Activated T-cell treated with anti-CD3 and anti-CD28 coated beads, Interleukin-2, amount 50 U/mL, for 24 hours (primary cell): ENCODE data around the gene MRPL33.
A peak's percentile ranks its signal among the peaks of the same experiment; 100 is the strongest.
"Not testable (repeated sequence)": the region's sequence is repeated elsewhere in the genome, so short reads cannot be mapped to it uniquely, and the experiment has no call there.

ENCODE experiments used
- DNase-seq: peaks from one replicate; pipeline ENCODE4 v3.0.0-alpha.2; 2020
- H3K27ac Mint-ChIP-seq: 2 replicates; pipeline ENCODE4 v1.8.0; 2020; ENCODE audit warnings: mild to moderate bottlenecking, mixed read lengths
- H3K27me3 Mint-ChIP-seq: 2 replicates; pipeline ENCODE4 v1.8.0; 2020; ENCODE audit warnings: mixed read lengths
- H3K36me3 Mint-ChIP-seq: 2 replicates; pipeline ENCODE4 v1.8.0; 2020; ENCODE audit warnings: low read depth, mixed read lengths
- H3K4me1 Mint-ChIP-seq: 2 replicates; pipeline ENCODE4 v1.8.0; 2020; ENCODE audit warnings: low read depth, mixed read lengths
- H3K4me3 Mint-ChIP-seq: 2 replicates; pipeline ENCODE4 v1.8.0; 2020; ENCODE audit warnings: mild to moderate bottlenecking, moderate library complexity, mixed read lengths
- H3K9me3 Mint-ChIP-seq: 2 replicates; pipeline ENCODE4 v1.8.0; 2020; ENCODE audit warnings: mixed read lengths

Gene MRPL33

GRCh38 chr2:27754831-27755230 is 16.7 kb upstream of the MRPL33 start:
- DNase-seq: no peak
- no peaks in the 10 kb centered on the region for H3K9me3 Mint-ChIP-seq
- H3K27me3 Mint-ChIP-seq: peaks cover 13% of the 10 kb centered on the region
- H3K27ac Mint-ChIP-seq: no peak overlapping the region
- H3K4me3 Mint-ChIP-seq: no peak overlapping the region
- H3K36me3 Mint-ChIP-seq: no peaks in the 10 kb centered on the region
- peaks cover 4% of the 10 kb centered on the region for H3K4me1 Mint-ChIP-seq

GRCh38 chr2:27756091-27756490 is 15.4 kb upstream of the MRPL33 start:
- DNase-seq: no peak
- H3K27ac Mint-ChIP-seq: no peak overlapping the region
- H3K27me3 Mint-ChIP-seq: peaks cover 13% of the 10 kb centered on the region
- peaks cover 4% of the 10 kb centered on the region for H3K4me1 Mint-ChIP-seq
- H3K4me3 Mint-ChIP-seq: no peak overlapping the region
- no peaks in the 10 kb centered on the region for H3K36me3 Mint-ChIP-seq
- no peaks in the 10 kb centered on the region for H3K9me3 Mint-ChIP-seq

- peaks cover 13% of the 10 kb centered on the region for H3K27me3 Mint-ChIP-seq
- no peak overlapping the region for H3K4me3 Mint-ChIP-seq
- DNase-seq: no peak
- no peak overlapping the region for H3K27ac Mint-ChIP-seq
- H3K9me3 Mint-ChIP-seq: no peaks in the 10 kb centered on the region
- no peaks in the 10 kb centered on the region for H3K36me3 Mint-ChIP-seq
- H3K4me1 Mint-ChIP-seq: peaks cover 4% of the 10 kb centered on the region
These were observed 14.7 kb upstream of the MRPL33 start for GRCh38 chr2:27756544-27757498.

- no peaks in the 10 kb centered on the region for H3K36me3 Mint-ChIP-seq
- no peak overlapping the region for H3K4me3 Mint-ChIP-seq
- H3K9me3 Mint-ChIP-seq: no peaks in the 10 kb centered on the region
- H3K4me1 Mint-ChIP-seq: peaks cover 11% of the 10 kb centered on the region
- peaks cover 6% of the 10 kb centered on the region for H3K27me3 Mint-ChIP-seq
- DNase-seq: no peak
- H3K27ac Mint-ChIP-seq: no peak overlapping the region
These were observed 8.3 kb upstream of the MRPL33 start for GRCh38 chr2:27762951-27763906.

GRCh38 chr2:27763907-27764267 is 7.6 kb upstream of the MRPL33 start:
- Mint-ChIP-seq H3K9me3 (no peaks in the 10 kb centered on the region), H3K4me3 (no peak overlapping the region), H3K27me3 (peaks cover 6% of the 10 kb centered on the region), H3K27ac (no peak overlapping the region), H3K36me3 (no peaks in the 10 kb centered on the region), H3K4me1 (peaks cover 11% of the 10 kb centered on the region)
- DNase-seq: no peak

GRCh38 chr2:27764526-27764925 is 7.0 kb upstream of the MRPL33 start:
- not testable (repeated sequence) for H3K4me3 Mint-ChIP-seq, H3K27ac Mint-ChIP-seq, DNase-seq, H3K9me3 Mint-ChIP-seq, H3K27me3 Mint-ChIP-seq, H3K36me3 Mint-ChIP-seq
- peaks cover 11% of the 10 kb centered on the region for H3K4me1 Mint-ChIP-seq

GRCh38 chr2:27765621-27766286 is 5.8 kb upstream of the MRPL33 start:
- peak overlapping the region; percentile 66 for H3K27ac Mint-ChIP-seq

GRCh38 chr2:27766287-27766661 is 5.2 kb upstream of the MRPL33 start:
- H3K27ac Mint-ChIP-seq: peak overlapping the region; percentile 66
- H3K27me3 Mint-ChIP-seq: peaks cover 6% of the 10 kb centered on the region
- H3K4me3 Mint-ChIP-seq: no peak overlapping the region
- H3K9me3 Mint-ChIP-seq: no peaks in the 10 kb centered on the region
- peaks cover 19% of the 10 kb centered on the region for H3K4me1 Mint-ChIP-seq
- no peaks in the 10 kb centered on the region for H3K36me3 Mint-ChIP-seq
- no peak for DNase-seq

More at GRCh38 chr2:27765621-27766286, 5.8 kb upstream of the MRPL33 start:
- DNase-seq: peak; percentile 74
- Mint-ChIP-seq H3K27me3 (peaks cover 6% of the 10 kb centered on the region), H3K4me1 (peaks cover 13% of the 10 kb centered on the region), H3K9me3 (no peaks in the 10 kb centered on the region), H3K4me3 (peak overlapping the region; percentile 43), H3K36me3 (no peaks in the 10 kb centered on the region)

GRCh38 chr2:27771202-27771547 is 344 bp upstream of the MRPL33 start:
- H3K36me3 Mint-ChIP-seq: peaks cover 41% of the 10 kb centered on the region
- peak overlapping the region; percentile 100 for H3K4me3 Mint-ChIP-seq
- peak overlapping the region; percentile 100 for H3K27ac Mint-ChIP-seq
- H3K9me3 Mint-ChIP-seq: no peaks in the 10 kb centered on the region
- no peaks in the 10 kb centered on the region for H3K27me3 Mint-ChIP-seq
- DNase-seq: no peak
- peaks cover 44% of the 10 kb centered on the region for H3K4me1 Mint-ChIP-seq

- Mint-ChIP-seq H3K9me3 (no peaks in the 10 kb centered on the region), H3K4me1 (peaks cover 55% of the 10 kb centered on the region), H3K36me3 (peaks cover 55% of the 10 kb centered on the region), H3K4me3 (peak overlapping the region; percentile 100), H3K27me3 (no peaks in the 10 kb centered on the region), H3K27ac (peak overlapping the region; percentile 74)
- DNase-seq: no peak
These were observed 1.3 kb downstream of the MRPL33 start for GRCh38 chr2:27772804-27773203.

GRCh38 chr2:27773959-27774358 is 2.4 kb downstream of the MRPL33 start:
- DNase-seq: no peak
- Mint-ChIP-seq H3K4me3 (peak overlapping the region; percentile 100), H3K27ac (peak overlapping the region; percentile 53), H3K9me3 (no peaks in the 10 kb centered on the region), H3K36me3 (peaks cover 67% of the 10 kb centered on the region), H3K27me3 (no peaks in the 10 kb centered on the region), H3K4me1 (peaks cover 62% of the 10 kb centered on the region)

GRCh38 chr2:27776097-27776496 is 4.6 kb downstream of the MRPL33 start:
- peaks cover 61% of the 10 kb centered on the region for H3K4me1 Mint-ChIP-seq
- DNase-seq: no peak
- H3K27ac Mint-ChIP-seq: peak overlapping the region; percentile 31
- H3K4me3 Mint-ChIP-seq: no peak overlapping the region
- H3K9me3 Mint-ChIP-seq: no peaks in the 10 kb centered on the region
- no peaks in the 10 kb centered on the region for H3K27me3 Mint-ChIP-seq
- peaks cover 84% of the 10 kb centered on the region for H3K36me3 Mint-ChIP-seq

GRCh38 chr2:27776696-27777095 is 5.2 kb downstream of the MRPL33 start:
- no peak for DNase-seq
- Mint-ChIP-seq H3K36me3 (peaks cover 85% of the 10 kb centered on the region), H3K4me3 (no peak overlapping the region), H3K4me1 (peaks cover 56% of the 10 kb centered on the region), H3K27ac (no peak overlapping the region), H3K9me3 (no peaks in the 10 kb centered on the region), H3K27me3 (no peaks in the 10 kb centered on the region)

- no peak for DNase-seq
- peaks cover 36% of the 10 kb centered on the region for H3K4me1 Mint-ChIP-seq
- no peak overlapping the region for H3K4me3 Mint-ChIP-seq
- H3K27ac Mint-ChIP-seq: peak overlapping the region; percentile 79
- peaks cover 72% of the 10 kb centered on the region for H3K36me3 Mint-ChIP-seq
- H3K9me3 Mint-ChIP-seq: no peaks in the 10 kb centered on the region
- no peaks in the 10 kb centered on the region for H3K27me3 Mint-ChIP-seq
These were observed 8.0 kb downstream of the MRPL33 start for GRCh38 chr2:27779417-27780055.
